Ascending aorta (tissue), 2 donors: ENCODE measurements around the gene MAP2K6. TPM values are rescaled to one million over a fixed set of nuclear protein-coding genes. Genes with fewer than 3 reads are reported as not detected.

Experiments
- DNase-seq, 2 donors: peaks; one replicate each; pipeline ENCODE4 v3.0.0-alpha.2; 2019; ENCODE audit warnings: low spot score in 2 of 2
- H3K27ac ChIP-seq, 2 donors: fragments of 200-600 bp; sonication (generic); one replicate each; pipeline ENCODE4 v1.5.1; 2016 to 2017; ENCODE audit warnings: mild to moderate bottlenecking in 1 of 2
- H3K27me3 ChIP-seq: fragments of 200-600 bp; sonication (generic); one replicate; pipeline ENCODE4 v1.5.1; 2017
- H3K36me3 ChIP-seq, 2 donors: fragments of 200-600 bp; sonication (generic); one replicate each; pipeline ENCODE4 v1.5.1; 2016
- H3K4me1 ChIP-seq, 2 donors: fragments of 200-600 bp; sonication (generic); one replicate each; pipeline ENCODE4 v1.5.1; 2016 to 2017; ENCODE audit warnings: mild to moderate bottlenecking in 1 of 2
- H3K4me3 ChIP-seq, 2 donors: fragments of 200-600 bp; sonication (generic); one replicate each; pipeline ENCODE4 v1.5.1; 2016 to 2017; ENCODE audit warnings: mild to moderate bottlenecking in 1 of 2
- H3K9me3 ChIP-seq, 2 donors: fragments of 200-600 bp; sonication (generic); one replicate each; pipeline ENCODE4 v1.5.1; 2016
- intact Hi-C: fragments of 100-400 bp; cut with DNase I; formaldehyde crosslinking; loops from one replicate; pipeline ENCODE4 v1.15.1; 2023
- total RNA-seq: library from RNA; depleted of rRNA; stranded (reverse); fragments of >200 nt; gene quantifications from one replicate; pipeline ENCODE4 v1.1.0, GENCODE V29; 2016
- TF ChIP-seq, protein P1 (sequence below), 3 experiments: fragments of 200-600 bp in 2 of 3; fragments of 450-650 bp in 1 of 3; sonication (generic) in 2 of 3; IDR thresholded peaks; one replicate each; pipeline ENCODE4 v1.5.1; 2016 to 2019; ENCODE audit warnings: antibody characterized with exemption in 3 of 3, mild to moderate bottlenecking in 1 of 3, moderate library complexity in 1 of 3

The MAP2K6 gene
- total RNA-seq, 1 donor from 2014 or later, result 6.7 TPM

DNA sequence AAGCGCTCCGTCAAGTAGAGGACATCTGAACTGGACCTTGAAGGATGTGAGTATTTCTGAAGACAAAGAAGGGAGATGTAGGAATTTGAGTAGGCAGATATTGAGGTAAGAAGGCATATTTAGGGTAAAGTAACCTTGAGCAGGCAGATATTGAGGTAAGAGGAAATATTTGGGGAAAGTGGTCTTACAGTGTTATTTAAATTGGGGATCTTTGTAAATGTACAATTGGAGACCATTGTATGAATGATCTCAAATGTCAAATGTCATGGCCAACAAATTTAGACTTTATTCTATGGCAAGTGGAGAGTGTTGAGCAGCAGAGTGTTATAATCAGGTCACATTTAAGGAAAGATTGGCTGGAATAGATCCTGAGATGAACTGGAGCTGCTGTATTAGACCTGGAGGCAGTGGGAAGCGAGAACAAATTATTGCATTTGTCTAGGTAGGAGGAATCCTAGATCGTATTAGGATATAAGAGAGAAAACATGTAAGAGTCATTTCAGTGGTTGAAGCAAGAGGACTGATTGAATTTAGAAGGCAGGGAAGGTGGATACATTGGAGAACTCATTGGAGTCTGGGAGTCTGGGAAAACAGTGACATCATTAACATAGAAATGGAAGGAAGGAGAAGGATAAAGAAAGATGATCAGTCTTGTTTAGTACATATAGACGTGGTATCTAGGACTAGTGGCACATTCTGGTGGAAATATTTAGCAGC, 165.6 kb downstream of the MAP2K6 start:
- TF ChIP-seq, protein P1, sequence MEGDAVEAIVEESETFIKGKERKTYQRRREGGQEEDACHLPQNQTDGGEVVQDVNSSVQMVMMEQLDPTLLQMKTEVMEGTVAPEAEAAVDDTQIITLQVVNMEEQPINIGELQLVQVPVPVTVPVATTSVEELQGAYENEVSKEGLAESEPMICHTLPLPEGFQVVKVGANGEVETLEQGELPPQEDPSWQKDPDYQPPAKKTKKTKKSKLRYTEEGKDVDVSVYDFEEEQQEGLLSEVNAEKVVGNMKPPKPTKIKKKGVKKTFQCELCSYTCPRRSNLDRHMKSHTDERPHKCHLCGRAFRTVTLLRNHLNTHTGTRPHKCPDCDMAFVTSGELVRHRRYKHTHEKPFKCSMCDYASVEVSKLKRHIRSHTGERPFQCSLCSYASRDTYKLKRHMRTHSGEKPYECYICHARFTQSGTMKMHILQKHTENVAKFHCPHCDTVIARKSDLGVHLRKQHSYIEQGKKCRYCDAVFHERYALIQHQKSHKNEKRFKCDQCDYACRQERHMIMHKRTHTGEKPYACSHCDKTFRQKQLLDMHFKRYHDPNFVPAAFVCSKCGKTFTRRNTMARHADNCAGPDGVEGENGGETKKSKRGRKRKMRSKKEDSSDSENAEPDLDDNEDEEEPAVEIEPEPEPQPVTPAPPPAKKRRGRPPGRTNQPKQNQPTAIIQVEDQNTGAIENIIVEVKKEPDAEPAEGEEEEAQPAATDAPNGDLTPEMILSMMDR (IDR thresholded peaks at IDR 0.05), result no peak
- intact Hi-C loops, result no loop called here
- no peak overlapping the region for H3K27ac ChIP-seq

DNA sequence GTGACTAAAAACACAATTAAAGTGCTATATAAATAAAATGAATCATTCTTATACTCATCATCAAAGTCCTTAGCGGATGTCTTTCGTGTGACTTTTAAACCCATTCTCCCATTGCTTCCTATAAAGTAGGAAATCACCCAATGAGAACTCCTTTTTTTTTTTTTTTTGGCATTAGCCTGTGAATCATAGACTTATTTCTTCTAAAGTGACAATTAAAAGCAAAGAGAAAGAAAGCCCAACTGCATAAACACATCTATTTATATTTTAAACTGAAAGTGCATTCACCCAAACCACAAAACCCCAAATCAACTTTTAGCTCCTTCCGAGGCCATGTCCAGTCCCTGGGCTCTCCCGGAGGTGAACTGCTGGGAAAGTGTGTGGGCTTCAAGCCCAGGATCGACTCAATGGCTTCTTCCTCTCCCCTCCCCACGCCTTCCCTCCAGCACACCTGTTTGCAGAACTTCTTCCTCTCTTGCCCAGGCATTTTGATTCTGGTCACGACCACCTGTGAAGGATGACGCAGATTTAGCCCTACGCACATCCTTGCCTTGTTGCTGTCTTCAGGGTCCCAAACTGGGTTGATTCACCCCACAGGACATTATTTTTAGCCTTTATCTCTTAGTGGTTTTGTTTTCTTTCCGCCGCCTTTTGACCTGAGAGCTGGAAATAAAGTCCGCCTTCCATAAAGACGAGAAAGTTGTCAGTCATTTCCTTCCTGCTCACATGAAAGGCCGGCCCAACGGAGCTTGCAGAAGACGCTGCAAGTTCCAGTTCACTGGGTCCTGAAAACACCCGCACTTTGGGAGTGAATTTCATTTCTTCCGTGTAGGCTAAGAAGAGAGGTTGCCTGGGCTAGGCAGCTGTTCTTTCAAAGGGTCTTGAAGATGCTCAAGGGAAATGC, 166.8 kb downstream of the MAP2K6 start:
- no peaks in the 10 kb centered on the region for H3K9me3 ChIP-seq
- H3K27ac ChIP-seq, result no peak overlapping the region
- intact Hi-C loops, result no loop called here
- no peaks in the 10 kb centered on the region for H3K27me3 ChIP-seq
- no peak overlapping the region for H3K4me3 ChIP-seq
- TF ChIP-seq, protein P1 (IDR thresholded peaks at IDR 0.05), result no peak
- H3K4me1 ChIP-seq, result no peaks in the 10 kb centered on the region
- no peak for DNase-seq
- no peaks in the 10 kb centered on the region for H3K36me3 ChIP-seq

More for the DNA sequence above, 165.6 kb downstream of the MAP2K6 start:
- H3K4me1 ChIP-seq, result peaks cover 0 to 6% of the 10 kb centered on the region in 2 donors
- no peaks in the 10 kb centered on the region for H3K27me3 ChIP-seq
- no peak for DNase-seq
- no peak overlapping the region for H3K4me3 ChIP-seq
- no peaks in the 10 kb centered on the region for H3K36me3 ChIP-seq
- no peaks in the 10 kb centered on the region for H3K9me3 ChIP-seq

DNA sequence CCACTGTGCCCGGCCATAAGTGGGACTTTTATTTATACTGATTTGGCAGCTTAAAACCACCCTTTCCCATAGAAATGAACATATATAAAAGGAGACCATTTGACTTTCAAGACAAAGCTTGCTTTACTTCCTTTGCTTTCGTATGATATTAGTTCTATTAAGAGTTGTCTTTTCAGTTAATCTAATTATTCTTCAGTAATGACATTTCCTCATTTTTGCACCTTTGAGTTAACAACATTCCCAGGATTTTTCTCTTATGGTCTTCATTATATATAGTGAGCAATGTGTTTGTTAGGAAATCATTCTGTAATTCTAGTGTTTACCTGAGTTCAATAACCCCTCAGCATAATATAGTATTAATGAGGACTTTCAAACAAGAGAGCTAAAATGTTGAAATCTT, 173.8 kb downstream of the MAP2K6 start:
- H3K27me3 ChIP-seq, result no peaks in the 10 kb centered on the region
- TF ChIP-seq, protein P1 (IDR thresholded peaks at IDR 0.05), result no peak
- H3K4me3 ChIP-seq, result no peak overlapping the region
- H3K4me1 ChIP-seq, result no peaks in the 10 kb centered on the region
- no peak overlapping the region for H3K27ac ChIP-seq
- intact Hi-C loops, result no loop called here
- no peaks in the 10 kb centered on the region for H3K9me3 ChIP-seq
- DNase-seq, result no peak
- no peaks in the 10 kb centered on the region for H3K36me3 ChIP-seq

DNA sequence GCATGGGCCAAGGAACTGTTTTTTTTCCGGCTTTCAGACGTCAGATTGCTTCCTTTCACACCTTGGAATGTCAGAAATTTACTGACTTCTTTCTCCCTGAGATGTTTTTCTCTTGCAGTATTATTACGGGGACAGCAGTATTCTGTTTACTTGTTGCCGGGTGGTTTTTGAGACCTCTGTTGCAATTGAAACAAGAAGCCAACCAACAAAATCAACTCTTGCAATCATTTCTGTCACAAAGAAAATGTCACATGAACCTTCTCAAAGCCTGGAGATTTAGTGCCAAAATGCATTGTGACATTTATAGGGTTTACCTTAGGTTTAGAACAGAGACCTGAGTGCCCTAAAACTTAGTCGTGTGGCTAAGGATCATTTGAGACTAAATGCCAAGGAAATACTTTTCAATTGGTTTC, 174.3 kb downstream of the MAP2K6 start:
- no peaks in the 10 kb centered on the region for H3K9me3 ChIP-seq
- H3K36me3 ChIP-seq, result no peaks in the 10 kb centered on the region
- no peak overlapping the region for H3K4me3 ChIP-seq
- no peaks in the 10 kb centered on the region for H3K27me3 ChIP-seq
- H3K4me1 ChIP-seq, result no peaks in the 10 kb centered on the region
- H3K27ac ChIP-seq, result no peak overlapping the region
- DNase-seq, result no peak
- intact Hi-C loops, result no loop called here
- TF ChIP-seq, protein P1 (IDR thresholded peaks at IDR 0.05), result no peak

DNA sequence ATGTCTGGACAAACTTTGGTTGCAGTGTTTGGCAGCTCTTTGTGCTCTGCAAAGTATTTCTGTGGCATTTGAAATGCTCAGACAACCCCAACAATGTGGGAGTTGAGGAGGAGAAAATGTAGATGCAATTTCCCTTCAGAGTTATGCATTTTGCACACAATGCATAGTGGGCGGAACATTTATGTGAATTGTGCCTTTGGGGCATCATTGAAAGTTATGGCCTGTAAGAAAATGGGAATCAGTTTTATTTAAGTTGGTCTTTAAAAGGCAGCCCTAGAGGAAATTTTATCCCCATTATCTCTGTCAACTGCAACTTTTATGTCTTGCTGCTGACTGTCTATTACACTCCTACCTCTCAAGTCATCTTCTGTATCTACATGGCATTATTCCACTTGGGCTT, 176.2 kb downstream of the MAP2K6 start:
- H3K27me3 ChIP-seq, result no peaks in the 10 kb centered on the region
- H3K27ac ChIP-seq, result no peak overlapping the region
- DNase-seq, result no peak

More for the DNA sequence above, 176.2 kb downstream of the MAP2K6 start:
- H3K36me3 ChIP-seq, result no peaks in the 10 kb centered on the region
- intact Hi-C loops, result no loop called here
- no peaks in the 10 kb centered on the region for H3K9me3 ChIP-seq
- TF ChIP-seq, protein P1 (IDR thresholded peaks at IDR 0.05), result no peak
- no peak overlapping the region for H3K4me3 ChIP-seq
- H3K4me1 ChIP-seq, result no peaks in the 10 kb centered on the region
